Neuronal stem cell (in vitro differentiated cells): ENCODE data around the gene CROT.

ENCODE experiments used
- DNase-seq: peaks from one replicate; pipeline ENCODE4 v3.0.0-alpha.2; 2013; ENCODE audit warnings: low spot score
- H2AFZ ChIP-seq: one replicate; pipeline ENCODE4 v1.6.1; 2013; ENCODE audit warnings: mild to moderate bottlenecking, low read length, inconsistent platforms
- H2AK5ac ChIP-seq: 2 replicates; pipeline ENCODE4 v1.6.1; 2013; ENCODE audit warnings: low read depth, mild to moderate bottlenecking, inconsistent platforms, low read length, moderate library complexity, mixed read lengths
- H2BK120ac ChIP-seq: 2 replicates; pipeline ENCODE4 v1.6.1; 2013; ENCODE audit warnings: low read depth, mild to moderate bottlenecking, inconsistent platforms, low read length, moderate library complexity, mixed read lengths
- H2BK12ac ChIP-seq: one replicate; pipeline ENCODE4 v1.6.1; 2013; ENCODE audit warnings: low read length, inconsistent platforms
- H2BK15ac ChIP-seq: 2 replicates; pipeline ENCODE4 v1.6.1; 2013; ENCODE audit warnings: mild to moderate bottlenecking, low read length, inconsistent platforms, mixed read lengths
- H2BK5ac ChIP-seq: one replicate; pipeline ENCODE4 v1.6.1; 2013; ENCODE audit warnings: inconsistent platforms, mild to moderate bottlenecking, low read length, moderate library complexity
- H3K14ac ChIP-seq: one replicate; pipeline ENCODE4 v1.6.1; 2013; ENCODE audit warnings: low read length, inconsistent platforms
- H3K18ac ChIP-seq: 2 replicates; pipeline ENCODE4 v1.6.1; 2013; ENCODE audit warnings: low read length, inconsistent platforms
- H3K23ac ChIP-seq: 2 replicates; pipeline ENCODE4 v1.6.1; 2013; ENCODE audit warnings: low read depth, mild to moderate bottlenecking, mixed read lengths, low read length, inconsistent platforms; ENCODE audit not compliant: poor library complexity
- H3K27ac ChIP-seq: replicated peaks from 3 replicates; pipeline ENCODE4 v1.5.1; 2013; ENCODE audit warnings: low read length, inconsistent platforms
- H3K27me3 ChIP-seq, 3 experiments: 2 replicates each; pipeline ENCODE4 v1.6.1; 2013; ENCODE audit warnings: low read length in 3 of 3, mild to moderate bottlenecking in 2 of 3, inconsistent platforms in 1 of 3, low read depth in 1 of 3, mixed read lengths in 1 of 3, moderate library complexity in 1 of 3; ENCODE audit not compliant: control insufficient read depth in 3 of 3, insufficient read depth in 3 of 3
- H3K36me3 ChIP-seq, 2 donors: replicated peaks in 1 of 2; 2 replicates each; pipeline ENCODE4 v1.6.1; 2013; ENCODE audit warnings: low read length in 2 of 2; ENCODE audit not compliant: control insufficient read depth in 2 of 2, insufficient read depth in 2 of 2
- H3K4ac ChIP-seq: 2 replicates; pipeline ENCODE4 v1.6.1; 2013; ENCODE audit warnings: inconsistent platforms, mild to moderate bottlenecking, low read length, moderate library complexity
- H3K4me1 ChIP-seq, 2 donors: 1 replicate in 1 of 2; 2 replicates in 1 of 2; pipeline ENCODE4 v1.6.1; 2013; ENCODE audit warnings: low read length in 2 of 2, low read depth in 1 of 2; ENCODE audit not compliant: control insufficient read depth in 2 of 2, insufficient read depth in 1 of 2
- H3K4me2 ChIP-seq: one replicate; pipeline ENCODE4 v1.6.1; 2013; ENCODE audit warnings: mild to moderate bottlenecking, low read length, inconsistent platforms; ENCODE audit not compliant: insufficient read depth, poor library complexity, severe bottlenecking
- H3K4me3 ChIP-seq, 2 donors: 2 replicates each; pipeline ENCODE4 v1.5.1; 2013; ENCODE audit warnings: low read length in 2 of 2, mild to moderate bottlenecking in 2 of 2, inconsistent platforms in 1 of 2, moderate library complexity in 1 of 2
- H3K79me1 ChIP-seq: one replicate; pipeline ENCODE4 v1.6.1; 2013; ENCODE audit warnings: low read depth, mild to moderate bottlenecking, inconsistent platforms, low read length, moderate library complexity
- H3K9ac ChIP-seq: one replicate; pipeline ENCODE4 v1.6.1; 2013; ENCODE audit warnings: mild to moderate bottlenecking, low read depth, low read length, inconsistent platforms; ENCODE audit not compliant: poor library complexity
- H3K9me3 ChIP-seq, 2 donors: replicated peaks in 1 of 2; 2 replicates each; pipeline versions ENCODE3 to v1.6.1; 2013; ENCODE audit warnings: low read length in 2 of 2, mild to moderate bottlenecking in 2 of 2, inconsistent platforms in 1 of 2, low read depth in 1 of 2, mixed read lengths in 1 of 2, moderate library complexity in 1 of 2; ENCODE audit not compliant: control insufficient read depth in 2 of 2, insufficient read depth in 1 of 2
- H4K8ac ChIP-seq: one replicate; pipeline ENCODE4 v1.6.1; 2013; ENCODE audit warnings: low read depth, mild to moderate bottlenecking, inconsistent platforms, low read length, moderate library complexity
- H4K91ac ChIP-seq: one replicate; pipeline ENCODE4 v1.6.1; 2013; ENCODE audit warnings: low read length, low read depth, mild to moderate bottlenecking, inconsistent platforms; ENCODE audit not compliant: poor library complexity
- WGBS, 2 donors: extraction: QIAGEN DNeasy Blood & Tissue Kit; methylation state at CpG; one replicate each; pipeline ENCODE4 v1.1.7; 2013; ENCODE audit warnings: missing lambda C conversion rate in 2 of 2, mixed read lengths in 1 of 2; ENCODE audit not compliant: insufficient read length in 2 of 2, insufficient replicate concordance in 1 of 2; ENCODE audit errors: extremely low coverage in 2 of 2; 5-methylcytosine and 5-hydroxymethylcytosine counted together

The CROT gene

GRCh38 chr7:87369216-87369615, 23.8 kb downstream of the CROT start:
- no peak overlapping the region for H3K23ac ChIP-seq
- no peak overlapping the region for H3K27ac ChIP-seq
- H2BK12ac ChIP-seq = no peak overlapping the region
- peaks cover 10 to 77% of the 10 kb centered on the region in 2 donors for H3K36me3 ChIP-seq
- H2BK5ac ChIP-seq = no peak overlapping the region
- H3K18ac ChIP-seq = no peak overlapping the region
- H2AK5ac ChIP-seq = no peak overlapping the region
- H2BK120ac ChIP-seq = no peak overlapping the region
- no peak overlapping the region for H3K14ac ChIP-seq
- H4K8ac ChIP-seq = no peak overlapping the region
- H2AFZ ChIP-seq = no peak overlapping the region
- no peak overlapping the region for H3K4ac ChIP-seq
- H3K79me1 ChIP-seq = no peaks in the 10 kb centered on the region
- no peak overlapping the region for H3K9ac ChIP-seq
- peaks cover 0 to 6% of the 10 kb centered on the region in 2 donors for H3K9me3 ChIP-seq
- H3K4me3 ChIP-seq = no peak overlapping the region
- H4K91ac ChIP-seq = no peak overlapping the region
- H3K4me2 ChIP-seq = no peak overlapping the region
- DNase-seq = no peak
- no CpG with 5 or more reads among the region's 4 CpGs for WGBS, 2 donors
- peaks cover 0 to 1% of the 10 kb centered on the region in 2 donors for H3K4me1 ChIP-seq
- no peaks in the 10 kb centered on the region for H3K27me3 ChIP-seq
- no peak overlapping the region for H2BK15ac ChIP-seq

GRCh38 chr7:87370660-87371180, 25.3 kb downstream of the CROT start:
- no peak for DNase-seq
- no peaks in the 10 kb centered on the region for H3K4me1 ChIP-seq

GRCh38 chr7:87375662-87376435, 30.4 kb downstream of the CROT start:
- Histone ChIP-seq H3K4ac (no peak overlapping the region), H3K18ac (no peak overlapping the region), H3K27me3 (no peaks in the 10 kb centered on the region), H2BK5ac (no peak overlapping the region), H3K23ac (no peak overlapping the region), H2AK5ac (no peak overlapping the region), H3K4me2 (no peak overlapping the region), H3K36me3 (peaks cover 0 to 70% of the 10 kb centered on the region in 2 donors), H3K27ac (no peak overlapping the region), H4K91ac (no peak overlapping the region), H2BK12ac (no peak overlapping the region), H3K4me3 (no peak overlapping the region), H3K9ac (no peak overlapping the region), H2BK120ac (no peak overlapping the region), H3K14ac (no peak overlapping the region), H3K79me1 (no peaks in the 10 kb centered on the region), H4K8ac (no peak overlapping the region), H3K9me3 (peaks cover 0 to 3% of the 10 kb centered on the region in 2 donors), H2AFZ (no peak overlapping the region), H3K4me1 (no peaks in the 10 kb centered on the region), H2BK15ac (no peak overlapping the region)
- DNase-seq = no peak
- no CpG with 5 or more reads among the region's 5 CpGs for WGBS, 2 donors

More at GRCh38 chr7:87370660-87371180, 25.3 kb downstream of the CROT start:
- Histone ChIP-seq H3K23ac (no peak overlapping the region), H4K91ac (no peak overlapping the region), H3K27me3 (no peaks in the 10 kb centered on the region), H2AFZ (no peak overlapping the region), H2BK15ac (no peak overlapping the region), H2BK120ac (no peak overlapping the region), H2BK12ac (no peak overlapping the region), H3K4me3 (no peak overlapping the region), H3K9ac (no peak overlapping the region), H3K36me3 (peaks cover 10 to 73% of the 10 kb centered on the region in 2 donors), H4K8ac (no peak overlapping the region), H3K4ac (no peak overlapping the region), H2AK5ac (no peak overlapping the region), H3K27ac (no peak overlapping the region), H3K4me2 (no peak overlapping the region), H3K79me1 (no peaks in the 10 kb centered on the region), H3K14ac (no peak overlapping the region), H3K9me3 (peaks cover 0 to 4% of the 10 kb centered on the region in 2 donors), H3K18ac (no peak overlapping the region), H2BK5ac (no peak overlapping the region)
- WGBS, 2 donors = no CpG with 5 or more reads among the region's 1 CpG

- Histone ChIP-seq H3K36me3 (peaks cover 2 to 96% of the 10 kb centered on the region in 2 donors), H3K23ac (no peak overlapping the region)
These were observed 35.4 kb downstream of the CROT start for GRCh38 chr7:87380905-87381304.

More at GRCh38 chr7:87380905-87381304, 35.4 kb downstream of the CROT start:
- no peak overlapping the region for H4K91ac ChIP-seq
- no peaks in the 10 kb centered on the region for H3K4me1 ChIP-seq
- H3K27me3 ChIP-seq = no peaks in the 10 kb centered on the region
- H3K9me3 ChIP-seq = peaks cover 0 to 17% of the 10 kb centered on the region in 2 donors
- no peak overlapping the region for H3K4me3 ChIP-seq
- H3K4ac ChIP-seq = no peak overlapping the region
- no peak overlapping the region for H3K18ac ChIP-seq
- H3K9ac ChIP-seq = no peak overlapping the region
- H3K79me1 ChIP-seq = no peaks in the 10 kb centered on the region
- H2BK5ac ChIP-seq = no peak overlapping the region
- no peak overlapping the region for H3K14ac ChIP-seq
- H2BK120ac ChIP-seq = no peak overlapping the region
- no peak overlapping the region for H2AK5ac ChIP-seq
- WGBS, 2 donors = no CpG with 5 or more reads among the region's 5 CpGs
- H2AFZ ChIP-seq = no peak overlapping the region
- H3K27ac ChIP-seq = no peak overlapping the region
- no peak for DNase-seq
- H2BK15ac ChIP-seq = no peak overlapping the region
- H4K8ac ChIP-seq = no peak overlapping the region
- no peak overlapping the region for H2BK12ac ChIP-seq
- H3K4me2 ChIP-seq = no peak overlapping the region
